HG03139 (cell line): ENCODE results near the gene TAB3.
"Not testable (repeated sequence)": the region's sequence is repeated elsewhere in the genome, so short reads cannot be mapped to it uniquely, and the experiment has no call there.

ENCODE experiments used
- ATAC-seq: cut with Tn5 transposase; IDR thresholded peaks from one replicate; pipeline ENCODE4 v1.9.1; 2021; ENCODE audit not compliant: unreplicated experiment

Gene TAB3

GRCh38 chrX:30819080-30819479 is 70.0 kb downstream of the TAB3 start:
- no peak for ATAC-seq

GRCh38 chrX:30816079-30816478 is 73.0 kb downstream of the TAB3 start:
- ATAC-seq: no peak

- ATAC-seq: peak; percentile 57
These were observed 74.1 kb downstream of the TAB3 start for GRCh38 chrX:30814978-30815377.

DNA sequence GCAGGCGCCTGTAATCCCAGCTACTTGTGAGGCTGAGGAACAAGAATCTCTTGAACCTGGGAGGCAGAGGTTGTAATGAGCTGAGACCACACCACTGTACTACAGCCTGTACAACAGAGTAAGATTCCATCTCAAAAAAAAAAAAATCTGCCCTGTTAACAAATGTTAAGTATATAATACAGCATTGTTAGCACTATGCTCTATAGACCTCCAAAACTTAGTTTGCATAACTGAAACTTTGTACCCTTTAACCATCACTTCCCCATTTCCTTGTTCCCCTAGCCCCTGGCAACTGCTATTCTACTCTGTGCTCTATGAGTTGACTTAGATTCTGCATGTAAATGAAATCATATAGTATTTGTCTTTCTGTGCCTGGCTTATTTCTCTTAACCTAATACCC is 76.7 kb downstream of the TAB3 start:
- peak; percentile 96 for ATAC-seq

DNA sequence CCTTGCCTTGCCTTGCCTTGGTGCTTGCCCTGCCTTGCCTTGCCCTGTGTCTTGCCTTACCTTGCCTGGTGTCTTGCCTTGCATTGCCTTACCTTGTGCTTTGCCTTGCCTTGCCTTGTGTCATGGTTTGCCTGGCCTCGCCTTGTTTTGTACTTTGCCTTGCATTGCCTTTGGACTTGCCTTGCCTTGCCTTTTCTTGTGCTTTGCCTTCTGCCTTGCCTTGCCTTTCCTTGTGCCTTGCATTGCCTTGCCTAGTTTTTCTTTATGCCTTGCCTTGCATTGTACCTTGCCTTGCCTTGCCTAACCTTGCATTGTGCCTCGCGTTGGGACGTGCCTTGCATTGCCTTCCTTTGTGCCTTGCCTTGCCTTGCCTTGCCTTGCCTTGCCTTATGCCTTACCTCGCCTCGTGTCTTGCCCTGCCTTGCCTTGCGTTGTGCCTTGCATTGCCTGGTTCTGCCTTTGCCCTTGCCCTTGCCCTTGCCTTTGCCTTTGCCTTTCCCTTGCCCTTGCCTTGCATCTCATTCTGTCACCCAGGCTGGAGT is 82.8 kb downstream of the TAB3 start:
- no peak for ATAC-seq

DNA sequence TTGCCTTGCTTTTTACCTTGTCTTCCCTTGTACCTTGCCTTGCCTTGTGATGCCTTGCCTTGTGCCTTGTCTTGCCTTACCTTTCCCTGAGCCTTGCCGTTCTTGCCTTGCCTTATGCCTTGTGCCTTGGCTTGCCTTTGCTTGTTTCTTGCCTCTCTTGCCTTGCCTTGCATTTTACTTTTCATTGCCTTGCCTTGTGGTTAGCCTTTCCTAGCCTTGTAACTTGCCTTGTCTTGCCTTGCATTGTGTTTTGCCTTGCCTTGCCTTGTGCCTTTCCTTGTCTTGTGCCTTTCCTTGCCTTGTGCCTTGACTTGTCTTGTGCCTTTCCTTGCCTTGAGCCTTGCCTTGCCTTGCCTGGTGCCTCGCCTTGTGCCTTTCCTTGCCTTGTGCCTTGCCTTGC is 84.6 kb downstream of the TAB3 start:
- no peak for ATAC-seq

DNA sequence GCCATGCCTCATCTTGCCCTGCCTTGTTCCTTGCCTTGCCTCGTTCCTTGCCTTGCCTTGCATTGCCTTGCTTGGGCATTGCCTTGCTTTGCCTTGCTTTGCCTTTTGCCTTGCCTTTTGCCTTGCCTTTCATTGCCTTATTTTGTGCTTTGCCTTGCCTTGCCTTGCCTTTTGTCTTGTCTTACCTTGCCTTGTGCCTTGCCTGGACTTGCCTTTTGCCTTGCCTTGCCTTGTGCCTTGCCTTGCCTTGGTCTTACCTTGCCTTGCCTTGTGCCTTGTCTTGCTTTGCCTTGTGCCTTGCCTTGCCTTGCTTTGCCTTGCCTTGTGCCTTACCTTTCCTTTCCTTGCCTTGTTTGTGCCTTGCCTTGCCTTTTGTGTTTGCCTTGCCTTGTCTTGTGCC is 88.2 kb downstream of the TAB3 start:
- no peak for ATAC-seq

DNA sequence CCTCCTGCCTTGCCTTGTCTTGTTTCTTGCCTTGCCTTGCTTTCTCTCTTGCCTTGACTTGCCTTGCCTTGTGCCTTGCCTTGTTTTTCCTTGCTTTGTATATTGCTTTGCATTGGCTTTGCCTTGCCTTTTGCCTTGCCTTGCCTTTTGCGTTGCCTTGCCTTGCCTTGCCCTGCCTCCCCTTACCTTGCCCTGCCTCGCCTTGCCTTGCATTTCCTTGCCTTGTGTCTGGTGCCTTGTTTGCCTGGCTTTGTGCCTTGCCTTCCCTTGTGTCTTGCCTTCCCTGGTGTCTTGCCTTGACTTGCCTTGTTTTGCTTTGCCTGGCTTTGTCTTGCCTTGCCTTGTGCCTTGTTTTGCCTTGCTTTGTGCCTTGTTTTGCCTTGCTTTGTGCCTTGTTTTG is 89.7 kb downstream of the TAB3 start:
- no peak for ATAC-seq

GRCh38 chrX:30798810-30799209 is 90.2 kb downstream of the TAB3 start:
- ATAC-seq: no peak

- not testable (repeated sequence) for ATAC-seq
These were observed 91.8 kb downstream of the TAB3 start for GRCh38 chrX:30797301-30797700.

DNA sequence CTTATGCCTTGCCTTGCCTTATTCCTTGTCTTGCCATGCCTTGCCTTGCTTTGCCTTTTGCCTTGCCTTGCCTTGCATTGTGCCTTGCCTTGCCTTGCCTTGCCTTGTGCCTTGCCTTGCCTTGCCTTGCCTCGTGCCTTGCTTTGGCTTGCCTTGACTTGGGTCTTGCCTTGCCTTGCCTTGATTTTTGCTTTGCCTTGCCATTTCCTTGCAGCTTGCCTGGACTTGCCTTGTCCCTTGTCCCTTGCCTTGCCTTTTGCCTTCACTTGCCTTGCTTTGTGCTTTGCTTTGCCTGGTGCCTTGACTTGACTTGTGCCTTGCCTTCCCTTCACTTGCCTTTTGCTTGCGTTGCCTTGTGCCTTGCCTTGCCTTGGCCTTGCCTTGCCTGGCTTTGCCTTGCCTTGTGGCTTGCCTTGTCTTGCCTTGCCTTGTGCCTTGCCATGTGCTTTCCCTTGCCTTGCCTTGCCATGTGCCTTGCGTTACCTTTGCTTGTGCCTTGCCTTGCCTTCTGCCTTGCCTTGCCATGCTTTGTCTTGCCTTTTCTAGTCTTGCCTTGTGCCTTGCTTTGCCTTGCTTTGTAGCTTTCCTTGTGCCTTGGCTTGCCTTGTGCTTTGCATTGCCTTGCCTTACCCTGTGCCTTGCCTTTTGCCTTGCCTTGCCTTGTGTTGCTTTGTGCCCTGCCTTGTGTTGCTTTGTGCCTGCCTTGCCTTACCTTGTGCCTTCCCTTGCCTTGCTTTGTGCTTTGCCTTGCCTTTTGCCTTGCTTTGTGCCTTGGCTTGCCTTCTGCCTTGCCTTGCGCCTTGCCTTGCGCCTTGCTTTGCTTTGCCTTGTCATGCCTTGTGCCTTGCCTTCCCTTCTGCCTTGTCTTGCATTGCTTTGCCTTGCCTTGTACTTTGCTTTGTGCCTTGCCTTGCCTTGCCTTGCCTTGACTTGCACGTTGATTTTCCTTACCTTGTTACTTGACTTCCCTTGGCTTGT is 92.8 kb downstream of the TAB3 start:
- no peak for ATAC-seq

DNA sequence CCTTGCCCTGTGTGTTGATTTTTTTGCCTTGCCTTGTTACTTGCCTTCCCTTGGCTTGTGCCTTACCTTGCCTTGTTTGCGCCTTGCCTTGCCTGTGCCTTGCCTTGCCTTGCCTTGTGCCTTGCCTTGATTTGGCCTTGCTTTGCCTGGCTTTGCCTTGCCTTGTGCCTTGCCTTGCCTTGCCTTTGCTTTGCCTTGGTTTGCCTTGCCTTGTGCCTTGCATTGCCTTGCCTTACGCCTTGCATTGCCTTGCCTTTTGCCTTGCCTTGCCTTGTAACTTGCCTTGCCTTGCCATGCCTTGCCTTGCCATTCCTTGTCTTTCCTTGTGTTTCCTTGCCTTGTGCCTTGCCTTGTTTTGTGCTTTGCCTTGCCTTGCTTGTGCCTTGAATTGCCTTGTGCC is 94.6 kb downstream of the TAB3 start:
- no peak for ATAC-seq

DNA sequence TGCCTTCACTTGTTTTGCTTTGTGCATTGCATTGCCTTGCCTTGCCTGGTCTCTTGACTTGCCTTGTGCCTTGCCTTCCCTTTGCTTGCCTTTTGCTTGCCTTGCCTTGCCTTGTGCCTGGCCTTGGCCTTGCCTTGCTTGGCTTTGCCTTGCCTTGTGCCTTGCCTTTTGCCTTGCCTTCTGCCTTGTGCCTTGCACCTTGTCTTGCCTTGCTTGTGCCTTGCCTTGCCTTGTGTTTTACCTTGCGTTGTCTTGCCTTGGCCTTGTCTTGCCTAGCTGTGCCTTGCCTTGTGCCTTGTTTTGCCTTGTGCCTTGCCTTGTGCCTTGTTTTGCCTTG is 95.3 kb downstream of the TAB3 start:
- no peak for ATAC-seq

- ATAC-seq: no peak
These were observed 95.8 kb downstream of the TAB3 start for GRCh38 chrX:30793075-30793766.

GRCh38 chrX:30791296-30792278 is 97.5 kb downstream of the TAB3 start:
- no peak for ATAC-seq

DNA sequence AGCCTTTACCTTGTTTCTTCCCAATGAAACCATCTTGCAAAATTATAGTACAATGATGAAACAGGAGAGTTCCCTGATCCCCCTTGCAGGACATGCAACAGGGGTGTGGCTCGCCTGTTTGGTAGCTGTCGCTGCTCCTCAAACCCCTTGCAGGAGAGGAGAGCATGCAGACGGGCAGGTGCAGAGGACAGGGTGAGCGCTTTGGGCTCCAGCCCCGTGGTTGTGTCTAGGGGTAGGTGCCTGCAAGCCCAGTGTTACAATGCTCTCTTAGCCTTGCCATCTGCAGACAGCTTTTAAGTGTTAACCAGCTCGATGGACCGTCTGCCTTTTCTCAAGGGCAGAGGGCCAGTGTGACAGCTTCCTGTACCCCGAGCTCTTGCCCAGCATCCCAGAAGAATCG is 102.0 kb downstream of the TAB3 start:
- ATAC-seq: no peak

GRCh38 chrX:30786374-30786773 is 102.7 kb downstream of the TAB3 start:
- no peak for ATAC-seq

DNA sequence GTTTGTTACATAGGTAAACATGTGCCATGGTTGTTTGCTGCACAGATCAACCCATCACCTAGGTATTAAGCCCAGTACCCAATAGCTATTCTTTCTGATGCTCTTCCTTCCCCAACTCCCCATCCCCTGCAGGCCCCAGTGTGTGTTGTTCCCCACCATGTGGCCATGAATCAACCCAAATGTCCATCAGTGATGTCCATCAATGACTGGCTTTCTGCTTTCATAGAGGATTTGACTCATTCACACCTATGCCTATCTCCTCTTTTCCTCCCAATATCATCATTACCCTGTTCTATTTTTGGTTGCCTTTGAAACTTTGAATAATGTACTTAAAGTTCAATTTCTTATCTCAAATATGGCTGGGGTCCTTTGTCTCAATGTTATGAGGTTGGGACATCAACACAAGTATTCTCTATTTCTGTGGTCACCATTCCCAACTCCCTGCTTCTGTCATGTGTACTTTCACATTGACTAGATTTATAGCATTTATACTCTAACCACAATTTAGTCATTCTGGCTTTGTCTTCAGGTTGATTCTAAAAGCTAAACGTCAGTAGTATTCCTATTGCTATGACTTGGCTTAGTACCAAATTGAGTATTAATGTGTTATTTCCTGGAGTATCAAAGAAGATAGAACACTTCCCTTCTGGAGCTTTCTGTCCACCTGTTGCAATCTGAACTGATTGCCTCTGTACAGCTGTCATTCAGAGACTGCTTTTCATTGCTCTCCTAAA is 107.2 kb downstream of the TAB3 start:
- ATAC-seq: no peak

GRCh38 chrX:30779453-30780030 is 109.5 kb downstream of the TAB3 start:
- no peak for ATAC-seq

GRCh38 chrX:30777575-30777974 is 111.5 kb downstream of the TAB3 start:
- ATAC-seq: no peak
